LNCaP clone FGC (cell line): Measurements from ENCODE around the gene CDH5.

Experiments
- DNase-seq: peaks from one replicate; pipeline ENCODE4 v3.0.0-alpha.2; 2011; ENCODE audit warnings: low read depth
- H3K4me3 ChIP-seq: 2 replicates; pipeline ENCODE4 v1.5.1; 2011; ENCODE audit warnings: mild to moderate bottlenecking, low read depth, low read length, control low read depth
- CTCF ChIP-seq: IDR thresholded peaks from 2 replicates; pipeline ENCODE4 v1.5.1; 2012; ENCODE audit warnings: mild to moderate bottlenecking; ENCODE audit not compliant: control insufficient read depth, insufficient read depth; ENCODE audit errors: extremely low read depth

CDH5 gene

GRCh38 chr16:66335704-66336329 is 30.7 kb upstream of the CDH5 start:
- no peak for TF ChIP-seq CTCF
- no peak overlapping the region for H3K4me3 ChIP-seq
- no peak for DNase-seq

DNA sequence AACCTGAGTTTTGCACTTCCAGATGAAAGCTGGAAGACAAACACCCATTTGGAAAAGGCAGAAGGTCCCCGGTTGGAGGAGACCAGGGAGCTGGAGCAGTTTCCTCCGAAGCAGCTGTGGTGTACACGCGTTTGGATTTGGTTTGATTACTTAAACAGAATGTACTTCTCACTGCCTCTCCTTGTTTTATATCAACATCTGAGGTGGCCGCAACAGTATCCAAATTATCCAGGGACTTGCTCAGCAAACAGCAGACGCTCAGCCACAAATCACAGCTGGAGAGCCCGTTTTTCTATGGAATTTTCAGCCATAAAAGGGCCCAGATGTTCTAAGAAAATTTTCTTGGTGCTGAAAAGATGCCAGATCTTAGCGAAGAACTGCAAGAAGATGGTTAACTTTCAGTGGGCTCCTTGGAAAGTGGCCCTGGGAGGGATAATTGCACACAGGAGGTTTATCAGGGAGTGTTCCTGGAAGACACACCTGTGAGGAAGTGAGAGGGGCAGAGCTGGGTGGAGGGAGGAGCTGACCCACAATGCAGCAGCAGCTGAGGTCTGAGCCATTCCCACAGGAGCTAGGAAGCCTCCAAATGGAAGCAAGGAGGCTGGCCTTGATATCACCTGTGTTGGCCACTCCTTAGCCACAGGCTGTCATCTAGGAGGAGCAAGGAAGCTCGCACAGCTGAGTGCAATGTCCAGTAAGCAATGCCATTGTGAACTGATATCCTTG is 28.9 kb upstream of the CDH5 start:
- no peak for TF ChIP-seq CTCF
- no peak overlapping the region for H3K4me3 ChIP-seq
- no peak for DNase-seq

GRCh38 chr16:66342294-66342900 is 24.1 kb upstream of the CDH5 start:
- H3K4me3 ChIP-seq = no peak overlapping the region
- DNase-seq = no peak
- peak; percentile 65 for TF ChIP-seq CTCF

GRCh38 chr16:66344533-66345145 is 21.9 kb upstream of the CDH5 start:
- H3K4me3 ChIP-seq = no peak overlapping the region
- DNase-seq = no peak
- TF ChIP-seq CTCF = peak; percentile 73

DNA sequence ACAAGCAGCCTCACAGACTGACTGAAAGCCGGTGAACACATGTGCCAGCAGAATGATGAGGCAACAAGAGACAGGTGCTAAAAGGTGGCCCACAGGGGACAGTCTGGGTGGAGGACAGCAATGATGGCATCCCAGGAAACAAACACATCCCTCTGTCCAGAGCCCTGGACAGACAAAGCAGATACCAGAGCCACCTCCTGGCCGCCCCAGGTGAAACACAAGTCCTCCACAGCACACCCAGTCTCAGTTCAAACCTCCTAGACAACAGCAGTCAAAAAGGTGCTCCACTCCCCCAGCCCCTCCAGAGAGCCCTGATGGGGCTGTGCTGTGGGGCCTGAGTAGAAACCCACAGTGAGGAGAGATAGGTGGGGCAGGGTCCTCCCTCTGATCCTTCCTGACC is 20.3 kb upstream of the CDH5 start:
- H3K4me3 ChIP-seq = no peak overlapping the region
- no peak for DNase-seq
- TF ChIP-seq CTCF = no peak

DNA sequence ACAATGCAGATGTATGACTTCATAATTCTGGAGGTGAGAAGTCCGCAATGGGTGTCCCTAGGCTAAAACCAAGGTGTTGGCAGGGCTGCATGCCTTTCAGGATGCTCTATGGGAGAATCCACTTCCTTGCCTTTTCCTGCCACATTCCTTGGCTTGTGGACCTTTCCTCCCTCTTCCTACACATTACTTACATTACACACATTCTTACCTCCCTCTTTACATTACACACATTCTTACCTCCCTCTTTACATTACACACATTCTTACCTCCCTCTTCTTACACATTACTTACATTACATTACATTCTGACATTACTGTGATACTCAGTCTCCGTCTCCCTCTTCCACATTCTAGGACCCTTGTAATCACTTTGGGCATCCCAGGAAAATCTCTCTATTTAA is 14.2 kb upstream of the CDH5 start:
- H3K4me3 ChIP-seq = no peak overlapping the region
- no peak for DNase-seq
- no peak for TF ChIP-seq CTCF
